Liver (tissue), 9 donors: ENCODE data around the gene TREML2. TPM values are rescaled to one million over a fixed set of nuclear protein-coding genes. Genes with fewer than 3 reads are reported as not detected.
A peak's percentile ranks its signal among the peaks of the same experiment; 100 is the strongest.

Experiments used
- DNase-seq: peaks from one replicate; pipeline ENCODE4 v3.0.0-alpha.2; 2017; ENCODE audit warnings: low spot score
- H3K27ac ChIP-seq, 2 donors: one replicate each; pipeline ENCODE4 v1.7.0; 2013; ENCODE audit warnings: inconsistent platforms in 2 of 2, low read length in 2 of 2, control low read depth in 1 of 2, low read depth in 1 of 2, mild to moderate bottlenecking in 1 of 2
- H3K27me3 ChIP-seq, 4 donors: one replicate each; pipeline versions ENCODE4 v1.6.1 to v1.7.0; 2013; ENCODE audit warnings: low read length in 3 of 4, inconsistent platforms in 1 of 4, mild to moderate bottlenecking in 1 of 4, moderate library complexity in 1 of 4; ENCODE audit not compliant: control insufficient read depth in 4 of 4, insufficient read depth in 4 of 4
- H3K36me3 ChIP-seq, 4 donors: one replicate each; pipeline versions ENCODE4 v1.6.1 to v1.7.0; 2013; ENCODE audit warnings: low read length in 3 of 4, mild to moderate bottlenecking in 3 of 4, low read depth in 1 of 4, moderate library complexity in 1 of 4; ENCODE audit not compliant: control insufficient read depth in 4 of 4, insufficient read depth in 3 of 4
- H3K4me1 ChIP-seq, 4 donors: one replicate each; pipeline versions ENCODE4 v1.6.1 to v1.7.0; 2013; ENCODE audit warnings: low read length in 3 of 4, mild to moderate bottlenecking in 3 of 4, moderate library complexity in 1 of 4; ENCODE audit not compliant: control insufficient read depth in 4 of 4, insufficient read depth in 4 of 4
- H3K4me3 ChIP-seq, 3 donors: one replicate each; pipeline versions ENCODE4 v1.6.1 to v1.7.0; 2013; ENCODE audit warnings: low read length in 3 of 3, control low read depth in 1 of 3, low read depth in 1 of 3, mild to moderate bottlenecking in 1 of 3
- H3K9ac ChIP-seq, 2 donors: one replicate each; pipeline ENCODE4 v1.7.0; 2013; ENCODE audit warnings: low read length in 2 of 2, mild to moderate bottlenecking in 2 of 2, moderate library complexity in 2 of 2, control low read depth in 1 of 2, low read depth in 1 of 2
- H3K9me3 ChIP-seq, 4 donors: one replicate each; pipeline versions ENCODE4 v1.6.1 to v1.7.0; 2013; ENCODE audit warnings: low read length in 3 of 4; ENCODE audit not compliant: control insufficient read depth in 4 of 4
- FOXA2 ChIP-seq: IDR thresholded peaks from 2 replicates; pipeline ENCODE4 v1.6.1; 2016; ENCODE audit warnings: antibody characterized with exemption
- GABPA ChIP-seq, 2 donors: IDR thresholded peaks in 1 of 2; conservative IDR thresholded peaks in 1 of 2; 2 replicates each; pipeline ENCODE4 v1.6.1; 2016; ENCODE audit warnings: antibody characterized with exemption in 2 of 2, mild to moderate bottlenecking in 1 of 2, moderate library complexity in 1 of 2
- HNF4A ChIP-seq, 2 donors: conservative IDR thresholded peaks; 2 replicates each; pipeline ENCODE4 v1.6.1; 2016; ENCODE audit warnings: antibody characterized with exemption in 2 of 2, mild to moderate bottlenecking in 2 of 2
- JUND ChIP-seq, 2 donors: IDR thresholded peaks; 2 replicates each; pipeline ENCODE4 v1.6.1; 2016; ENCODE audit warnings: antibody characterized with exemption in 2 of 2
- NR2F2 ChIP-seq: IDR thresholded peaks from 2 replicates; pipeline ENCODE4 v1.6.1; 2016; ENCODE audit warnings: antibody characterized with exemption
- RAD21 ChIP-seq, 2 donors: IDR thresholded peaks; 2 replicates each; pipeline ENCODE4 v1.6.1; 2016; ENCODE audit warnings: antibody characterized with exemption in 2 of 2, mild to moderate bottlenecking in 2 of 2
- RXRA ChIP-seq, 2 donors: IDR thresholded peaks; 2 replicates each; pipeline ENCODE4 v1.6.1; 2017 to 2018; ENCODE audit warnings: antibody characterized with exemption in 2 of 2, mild to moderate bottlenecking in 1 of 2
- YY1 ChIP-seq: IDR thresholded peaks from 2 replicates; pipeline ENCODE4 v1.6.1; 2016; ENCODE audit warnings: antibody characterized with exemption, mild to moderate bottlenecking
- WGBS: extraction: QIAGEN DNeasy Blood & Tissue Kit; methylation state at CpG from one replicate; pipeline ENCODE4 v1.1.7; 2013; 5-methylcytosine and 5-hydroxymethylcytosine counted together
- polyA plus RNA-seq, 2 donors: library from polyadenylated mRNA; stranded (reverse) in 1 of 2; unstranded in 1 of 2; fragments of 200-250 nt in 1 of 2; fragments of >200 nt in 1 of 2; fragmentation: Nextera tagmentation in 1 of 2; extraction: Ambion mirVana in 1 of 2; gene quantifications; one replicate each; pipeline versions ENCODE4 v1.2.1 to v1.2.3, GENCODE V29; 2013 to 2015
- total RNA-seq, 2 donors: library from RNA; depleted of rRNA; stranded (reverse); fragments of >200 nt; gene quantifications; one replicate each; pipeline ENCODE4 v1.2.3, GENCODE V29; 2014
- TF ChIP-seq, protein P1 (sequence below): IDR thresholded peaks from 2 replicates; pipeline ENCODE4 v1.6.1; 2016; ENCODE audit warnings: antibody characterized with exemption
- TF ChIP-seq, protein P2 (sequence below): IDR thresholded peaks from 2 replicates; pipeline ENCODE4 v1.6.1; 2016; ENCODE audit warnings: antibody characterized with exemption, mild to moderate bottlenecking
- TF ChIP-seq, protein P3 (sequence below): IDR thresholded peaks from 2 replicates; pipeline ENCODE4 v1.6.1; 2016; ENCODE audit warnings: antibody characterized with exemption
- TF ChIP-seq, protein P4 (sequence below): fragments of 150-350 bp; IDR thresholded peaks from 2 replicates; pipeline ENCODE4 v1.5.1; 2017; ENCODE audit warnings: improper control_type of control experiment, low read depth, low read length; ENCODE audit not compliant: missing input control
- donor health status: healthy.
- donor health status: healthy.
- donor health status: healthy.
- donor health status: healthy.
- donor health status: healthy.

The TREML2 gene
- total and polyA plus RNA-seq, 4 donors = 0.03 to 9.8 (median 0.23) TPM

DNA sequence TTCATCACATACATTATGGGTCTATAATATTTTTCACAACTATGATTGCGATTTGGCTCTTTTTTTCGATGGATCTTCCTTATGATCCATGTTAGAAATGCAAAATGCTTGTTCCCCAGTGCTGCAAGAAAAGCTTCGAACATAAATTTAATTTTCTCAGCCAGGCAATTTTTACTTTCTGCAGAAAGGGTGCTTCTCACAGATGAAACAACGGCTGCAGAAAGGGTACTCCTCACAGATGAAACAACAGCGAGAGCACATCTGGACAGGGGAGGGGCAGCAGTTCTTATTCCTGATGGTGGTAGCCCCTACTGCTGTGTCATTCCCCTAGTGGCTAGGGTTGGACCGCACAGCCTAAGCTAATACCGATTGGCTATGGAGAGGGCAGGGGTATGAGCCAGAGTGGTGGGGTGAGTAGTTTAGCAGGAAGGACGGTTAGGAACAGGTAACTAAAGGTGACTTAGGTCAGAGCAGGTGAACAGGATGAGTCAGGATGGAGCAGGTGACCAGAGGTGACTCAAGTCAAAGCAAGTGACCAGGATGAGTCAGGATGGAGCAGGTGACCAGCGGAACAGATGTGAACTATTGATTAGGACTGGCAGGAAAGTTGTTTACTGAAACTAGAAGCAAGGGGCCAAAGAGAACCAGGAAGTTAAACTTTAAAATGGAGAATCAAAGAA is 13.8 kb upstream of the TREML2 start:
- WGBS = 76% methylated on average over 9 of the region's 9 CpGs
- TF ChIP-seq, protein P1, sequence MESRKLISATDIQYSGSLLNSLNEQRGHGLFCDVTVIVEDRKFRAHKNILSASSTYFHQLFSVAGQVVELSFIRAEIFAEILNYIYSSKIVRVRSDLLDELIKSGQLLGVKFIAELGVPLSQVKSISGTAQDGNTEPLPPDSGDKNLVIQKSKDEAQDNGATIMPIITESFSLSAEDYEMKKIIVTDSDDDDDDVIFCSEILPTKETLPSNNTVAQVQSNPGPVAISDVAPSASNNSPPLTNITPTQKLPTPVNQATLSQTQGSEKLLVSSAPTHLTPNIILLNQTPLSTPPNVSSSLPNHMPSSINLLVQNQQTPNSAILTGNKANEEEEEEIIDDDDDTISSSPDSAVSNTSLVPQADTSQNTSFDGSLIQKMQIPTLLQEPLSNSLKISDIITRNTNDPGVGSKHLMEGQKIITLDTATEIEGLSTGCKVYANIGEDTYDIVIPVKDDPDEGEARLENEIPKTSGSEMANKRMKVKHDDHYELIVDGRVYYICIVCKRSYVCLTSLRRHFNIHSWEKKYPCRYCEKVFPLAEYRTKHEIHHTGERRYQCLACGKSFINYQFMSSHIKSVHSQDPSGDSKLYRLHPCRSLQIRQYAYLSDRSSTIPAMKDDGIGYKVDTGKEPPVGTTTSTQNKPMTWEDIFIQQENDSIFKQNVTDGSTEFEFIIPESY = no peak
- TF ChIP-seq JUND (IDR thresholded peaks at IDR 0.05) (no peak), NR2F2 (no peak), YY1 (no peak), HNF4A (conservative IDR thresholded peaks at IDR 0.05) (no peak), FOXA2 (no peak)
- TF ChIP-seq, protein P2, sequence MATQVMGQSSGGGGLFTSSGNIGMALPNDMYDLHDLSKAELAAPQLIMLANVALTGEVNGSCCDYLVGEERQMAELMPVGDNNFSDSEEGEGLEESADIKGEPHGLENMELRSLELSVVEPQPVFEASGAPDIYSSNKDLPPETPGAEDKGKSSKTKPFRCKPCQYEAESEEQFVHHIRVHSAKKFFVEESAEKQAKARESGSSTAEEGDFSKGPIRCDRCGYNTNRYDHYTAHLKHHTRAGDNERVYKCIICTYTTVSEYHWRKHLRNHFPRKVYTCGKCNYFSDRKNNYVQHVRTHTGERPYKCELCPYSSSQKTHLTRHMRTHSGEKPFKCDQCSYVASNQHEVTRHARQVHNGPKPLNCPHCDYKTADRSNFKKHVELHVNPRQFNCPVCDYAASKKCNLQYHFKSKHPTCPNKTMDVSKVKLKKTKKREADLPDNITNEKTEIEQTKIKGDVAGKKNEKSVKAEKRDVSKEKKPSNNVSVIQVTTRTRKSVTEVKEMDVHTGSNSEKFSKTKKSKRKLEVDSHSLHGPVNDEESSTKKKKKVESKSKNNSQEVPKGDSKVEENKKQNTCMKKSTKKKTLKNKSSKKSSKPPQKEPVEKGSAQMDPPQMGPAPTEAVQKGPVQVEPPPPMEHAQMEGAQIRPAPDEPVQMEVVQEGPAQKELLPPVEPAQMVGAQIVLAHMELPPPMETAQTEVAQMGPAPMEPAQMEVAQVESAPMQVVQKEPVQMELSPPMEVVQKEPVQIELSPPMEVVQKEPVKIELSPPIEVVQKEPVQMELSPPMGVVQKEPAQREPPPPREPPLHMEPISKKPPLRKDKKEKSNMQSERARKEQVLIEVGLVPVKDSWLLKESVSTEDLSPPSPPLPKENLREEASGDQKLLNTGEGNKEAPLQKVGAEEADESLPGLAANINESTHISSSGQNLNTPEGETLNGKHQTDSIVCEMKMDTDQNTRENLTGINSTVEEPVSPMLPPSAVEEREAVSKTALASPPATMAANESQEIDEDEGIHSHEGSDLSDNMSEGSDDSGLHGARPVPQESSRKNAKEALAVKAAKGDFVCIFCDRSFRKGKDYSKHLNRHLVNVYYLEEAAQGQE = no peak
- TF ChIP-seq, protein P3, sequence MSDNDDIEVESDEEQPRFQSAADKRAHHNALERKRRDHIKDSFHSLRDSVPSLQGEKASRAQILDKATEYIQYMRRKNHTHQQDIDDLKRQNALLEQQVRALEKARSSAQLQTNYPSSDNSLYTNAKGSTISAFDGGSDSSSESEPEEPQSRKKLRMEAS = no peak

DNA sequence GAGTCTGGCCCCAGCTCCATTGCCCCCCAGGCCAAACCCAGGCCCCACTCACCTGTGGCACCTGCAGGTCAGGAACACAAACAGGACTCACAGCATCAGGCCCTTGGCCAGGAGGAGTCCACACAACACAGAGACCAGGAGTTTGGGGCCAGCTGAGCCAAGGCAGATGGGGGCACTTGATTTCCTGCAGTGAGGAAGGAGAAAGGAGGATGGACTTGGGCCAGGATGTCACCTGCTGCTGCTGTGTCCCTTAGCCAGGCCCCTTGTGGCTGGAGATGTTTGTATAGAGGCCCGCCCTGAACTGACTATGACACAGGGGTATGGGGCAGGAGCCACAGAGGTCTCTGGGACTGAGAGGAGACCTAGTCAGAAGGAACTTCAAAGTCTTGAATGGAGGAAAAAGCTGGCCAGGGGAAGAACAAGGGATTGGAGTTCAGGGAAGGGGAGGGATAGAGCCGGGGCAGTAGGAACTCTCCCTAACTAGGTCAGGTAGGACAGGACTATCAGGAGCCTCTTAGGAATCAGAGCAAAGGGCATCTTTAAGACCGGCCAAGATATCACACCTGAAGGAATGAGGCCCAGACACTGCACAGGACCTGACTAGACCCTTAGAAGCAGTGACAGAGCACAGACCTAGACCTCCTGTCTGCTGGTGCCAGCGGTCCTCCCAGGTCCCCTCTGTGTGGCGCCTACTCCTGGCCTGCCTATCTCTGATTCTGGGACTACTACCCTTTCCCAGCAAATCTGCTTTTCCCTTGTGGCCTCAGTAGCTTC is 8.8 kb upstream of the TREML2 start:
- WGBS = 84% methylated on average over 5 of the region's 5 CpGs
- Histone ChIP-seq H3K9me3 (peaks cover 0 to 8% (median under 1%) of the 10 kb centered on the region in 4 donors), H3K4me3 (no peak overlapping the region), H3K27ac (no peak overlapping the region), H3K9ac (no peak overlapping the region), H3K27me3 (no peaks in the 10 kb centered on the region), H3K4me1 (no peaks in the 10 kb centered on the region), H3K36me3 (no peaks in the 10 kb centered on the region)
- DNase-seq = peak; percentile 30
- TF ChIP-seq RAD21 (IDR thresholded peaks at IDR 0.05) (no peak), RXRA (IDR thresholded peaks at IDR 0.05) (no peak), NR2F2 (no peak), GABPA (IDR thresholded peaks at IDR 0.05 in 1 of 2, conservative IDR thresholded peaks at IDR 0.05 in 1 of 2) (no peak)
- TF ChIP-seq, protein P4, sequence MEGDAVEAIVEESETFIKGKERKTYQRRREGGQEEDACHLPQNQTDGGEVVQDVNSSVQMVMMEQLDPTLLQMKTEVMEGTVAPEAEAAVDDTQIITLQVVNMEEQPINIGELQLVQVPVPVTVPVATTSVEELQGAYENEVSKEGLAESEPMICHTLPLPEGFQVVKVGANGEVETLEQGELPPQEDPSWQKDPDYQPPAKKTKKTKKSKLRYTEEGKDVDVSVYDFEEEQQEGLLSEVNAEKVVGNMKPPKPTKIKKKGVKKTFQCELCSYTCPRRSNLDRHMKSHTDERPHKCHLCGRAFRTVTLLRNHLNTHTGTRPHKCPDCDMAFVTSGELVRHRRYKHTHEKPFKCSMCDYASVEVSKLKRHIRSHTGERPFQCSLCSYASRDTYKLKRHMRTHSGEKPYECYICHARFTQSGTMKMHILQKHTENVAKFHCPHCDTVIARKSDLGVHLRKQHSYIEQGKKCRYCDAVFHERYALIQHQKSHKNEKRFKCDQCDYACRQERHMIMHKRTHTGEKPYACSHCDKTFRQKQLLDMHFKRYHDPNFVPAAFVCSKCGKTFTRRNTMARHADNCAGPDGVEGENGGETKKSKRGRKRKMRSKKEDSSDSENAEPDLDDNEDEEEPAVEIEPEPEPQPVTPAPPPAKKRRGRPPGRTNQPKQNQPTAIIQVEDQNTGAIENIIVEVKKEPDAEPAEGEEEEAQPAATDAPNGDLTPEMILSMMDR = no peak
- TF ChIP-seq, protein P1 = no peak

More for the DNA sequence above, 13.8 kb upstream of the TREML2 start:
- peaks cover 0 to 9% (median under 1%) of the 10 kb centered on the region in 4 donors for H3K9me3 ChIP-seq
- no peak for DNase-seq
- no peak overlapping the region for H3K27ac ChIP-seq
- no peak overlapping the region for H3K9ac ChIP-seq
- no peaks in the 10 kb centered on the region for H3K27me3 ChIP-seq
- H3K4me3 ChIP-seq = no peak overlapping the region
- no peaks in the 10 kb centered on the region for H3K36me3 ChIP-seq
- H3K4me1 ChIP-seq = no peaks in the 10 kb centered on the region
